GM12878 (cell line): Measurements from ENCODE around the gene SIN3B. TPM values are rescaled to one million over a fixed set of nuclear protein-coding genes. Genes with fewer than 3 reads are reported as not detected.
A peak's percentile ranks its signal among the peaks of the same experiment; 100 is the strongest.

Experiments used
- ATAC-seq: fragments of 200-7000 bp; cut with Tn5 transposase; 3 replicates; pipeline ENCODE4 v1.9.1; 2020; ENCODE audit warnings: mild to moderate bottlenecking, moderate library complexity
- BruUV-seq: library from RNA; stranded (reverse); fragments of 400-500 nt; replicated peaks from 2 replicates; lab custom pipeline; 2021; lab: Mats Ljungman, UMichigan
- CTCF ChIA-PET: fragments of 300-600 bp; sonication (Branson Sonifier 250); formaldehyde crosslinking; extraction: SDS; loops from one replicate; lab custom pipeline; 2021; ENCODE audit warnings: inconsistent platforms; lab: Yijun Ruan, JAX
- POLR2A ChIA-PET: fragments of 350-600 bp; formaldehyde crosslinking; extraction: SDS; loops from one replicate; lab custom pipeline; 2021; ENCODE audit warnings: inconsistent platforms; lab: Charles Lee
- RAD21 ChIA-PET: fragments of 300-600 bp; sonication (Branson Sonifier 250); formaldehyde crosslinking; loops from one replicate; lab custom pipeline; 2023; ENCODE audit warnings: antibody characterized with exemption; ENCODE audit not compliant: unreplicated experiment; lab: Charles Lee
- SMC1A ChIA-PET: fragments of 300-600 bp; sonication (Branson Sonifier 250); formaldehyde crosslinking; loops from one replicate; lab custom pipeline; 2023; ENCODE audit not compliant: unreplicated experiment, uncharacterized antibody; lab: Charles Lee
- DNase-seq: peaks from one replicate; pipeline ENCODE4 v3.0.0-alpha.2; 2011; ENCODE audit warnings: low read depth, low spot score
- FAIRE-seq: peaks from 3 replicates; lab custom pipeline; 2011; peaks lifted over from hg19 to GRCh38; lab: Jason Lieb, UNC
- H2AFZ ChIP-seq: 2 replicates; pipeline ENCODE4 v1.6.0; 2011; ENCODE audit warnings: low read depth, low read length, control low read depth; ENCODE audit not compliant: control insufficient read depth
- H3K27ac ChIP-seq: 2 replicates; pipeline ENCODE4 v1.5.1; 2011; ENCODE audit warnings: control low read depth; ENCODE audit not compliant: control insufficient read depth, insufficient read depth
- H3K27me3 ChIP-seq, 2 experiments: replicated peaks in 1 of 2; 2 replicates each; pipeline versions ENCODE4 v1.6.0 to v1.6.1; 2011; ENCODE audit warnings: low read length in 1 of 2; ENCODE audit not compliant: control insufficient read depth in 2 of 2, insufficient read depth in 2 of 2
- H3K36me3 ChIP-seq, 2 experiments: 2 replicates each; pipeline ENCODE4 v1.5.1; 2011; ENCODE audit warnings: low read length in 1 of 2; ENCODE audit not compliant: control insufficient read depth in 2 of 2, insufficient read depth in 2 of 2
- H3K4me1 ChIP-seq: 2 replicates; pipeline ENCODE4 v1.6.1; 2011; ENCODE audit warnings: mild to moderate bottlenecking, low read length, moderate library complexity, mixed read lengths; ENCODE audit not compliant: control insufficient read depth, insufficient read depth
- H3K4me2 ChIP-seq: 2 replicates; pipeline ENCODE4 v1.6.0; 2011; ENCODE audit warnings: control low read depth; ENCODE audit not compliant: control insufficient read depth, insufficient read depth
- H3K4me3 ChIP-seq: fragments of 200-600 bp; sonication (generic); 2 replicates; pipeline ENCODE4 v1.5.1; 2016
- H3K79me2 ChIP-seq: 2 replicates; pipeline ENCODE4 v1.6.0; 2011; ENCODE audit warnings: low read length; ENCODE audit not compliant: control insufficient read depth, insufficient read depth
- H3K9ac ChIP-seq: 2 replicates; pipeline ENCODE4 v1.8.0; 2011; ENCODE audit warnings: low read length, control low read depth, mixed read lengths; ENCODE audit not compliant: control insufficient read depth, insufficient read depth
- H3K9me3 ChIP-seq: replicated peaks from 3 replicates; pipeline ENCODE4 v1.5.1; 2011; ENCODE audit warnings: mild to moderate bottlenecking, low read length; ENCODE audit not compliant: control insufficient read depth, insufficient read depth
- H4K20me1 ChIP-seq: 2 replicates; pipeline ENCODE4 v1.6.0; 2011; ENCODE audit not compliant: control insufficient read depth, insufficient read depth
- BRCA1 ChIP-seq: IDR thresholded peaks from 2 replicates; pipeline ENCODE4 v1.6.1; 2011; ENCODE audit warnings: low read depth, low read length, improper control_type of control experiment
- CBFB ChIP-seq: IDR thresholded peaks from 2 replicates; pipeline ENCODE4 v1.6.1; 2016; ENCODE audit warnings: antibody characterized with exemption, low read depth
- CHD2 ChIP-seq: IDR thresholded peaks from 2 replicates; pipeline ENCODE4 v1.6.1; 2011; ENCODE audit warnings: low read depth, low read length, improper control_type of control experiment, borderline replicate concordance
- GABPA ChIP-seq: IDR thresholded peaks from 2 replicates; pipeline ENCODE4 v1.6.1; 2014; ENCODE audit warnings: antibody characterized with exemption, low read depth, mild to moderate bottlenecking, inconsistent platforms
- MEF2B ChIP-seq: fragments of 450-650 bp; IDR thresholded peaks from 2 replicates; pipeline ENCODE4 v1.6.1; 2018; ENCODE audit warnings: mild to moderate bottlenecking, moderate library complexity; ENCODE audit not compliant: partially characterized antibody, poor library complexity, severe bottlenecking
- NBN ChIP-seq: fragments of 450-650 bp; IDR thresholded peaks from 2 replicates; pipeline ENCODE4 v1.6.1; 2016
- NFIC ChIP-seq: IDR thresholded peaks from 2 replicates; pipeline ENCODE4 v1.6.1; 2012; ENCODE audit warnings: low read depth, mild to moderate bottlenecking, inconsistent platforms, low read length, moderate library complexity
- NFYA ChIP-seq: IDR thresholded peaks from 2 replicates; pipeline ENCODE4 v1.6.1; 2011; ENCODE audit warnings: low read depth, mild to moderate bottlenecking, low read length, improper control_type of control experiment, borderline replicate concordance
- PAX5 ChIP-seq: IDR thresholded peaks from 2 replicates; pipeline ENCODE4 v1.6.1; 2011; ENCODE audit warnings: low read depth, low read length, borderline replicate concordance
- RAD21 ChIP-seq: IDR thresholded peaks from 2 replicates; pipeline ENCODE4 v1.6.1; 2011; ENCODE audit warnings: mild to moderate bottlenecking, low read depth, low read length, moderate library complexity; ENCODE audit not compliant: insufficient read depth
- RELA ChIP-seq: fragments of 450-650 bp; IDR thresholded peaks from 2 replicates; pipeline ENCODE4 v1.8.0; 2014; ENCODE audit warnings: borderline replicate concordance; ENCODE audit not compliant: partially characterized antibody
- RFX5 ChIP-seq: IDR thresholded peaks from 2 replicates; pipeline ENCODE4 v1.6.1; 2011; ENCODE audit warnings: low read depth, low read length, improper control_type of control experiment
- RUNX3 ChIP-seq: IDR thresholded peaks from 2 replicates; pipeline ENCODE4 v1.6.1; 2012; ENCODE audit warnings: low read length, inconsistent platforms
- SMC3 ChIP-seq: IDR thresholded peaks from 2 replicates; pipeline ENCODE4 v1.6.1; 2011; ENCODE audit warnings: low read length, improper control_type of control experiment, borderline replicate concordance
- STAT3 ChIP-seq: IDR thresholded peaks from 2 replicates; pipeline ENCODE4 v1.6.1; 2011; ENCODE audit warnings: low read depth, low read length, improper control_type of control experiment
- USF1 ChIP-seq: IDR thresholded peaks from 2 replicates; pipeline ENCODE4 v1.6.1; 2011; ENCODE audit warnings: borderline replicate concordance, low read depth, mild to moderate bottlenecking, moderate library complexity, mixed read lengths, low read length; ENCODE audit not compliant: insufficient read depth; ENCODE audit errors: extremely low read length
- ZNF24 ChIP-seq: fragments of 450-650 bp; IDR thresholded peaks from 2 replicates; pipeline ENCODE4 v1.6.1; 2017; ENCODE audit warnings: antibody characterized with exemption, mild to moderate bottlenecking
- WGBS: methylation state at CpG from one replicate; pipeline ENCODE4 v1.1.6; 2016; ENCODE audit warnings: low lambda C conversion rate; ENCODE audit not compliant: insufficient replicate concordance, insufficient coverage; ENCODE audit errors: missing lambda C conversion rate; 5-methylcytosine and 5-hydroxymethylcytosine counted together
- in situ Hi-C: fragments of 300-500 bp; cut with MboI; formaldehyde crosslinking; loops from 9 replicates; pipeline ENCODE4 v1.14.3; 2018; ENCODE audit warnings: mixed read lengths
- intact Hi-C: fragments of 100-400 bp; cut with micrococcal nuclease; formaldehyde crosslinking; loops from one replicate; pipeline ENCODE4 v1.14.2; 2022; ENCODE audit not compliant: unreplicated experiment
- polyA plus RNA-seq, 11 experiments: library from polyadenylated mRNA; depleted of rRNA in 4 of 11; unstranded in 6 of 11; stranded (reverse) in 5 of 11; fragments of >200 nt; fragmentation: Nextera tagmentation in 4 of 11; fragmentation: Illumina TruSeq in 1 of 11; extraction: Ambion mirVana in 4 of 11; extraction: Trizol in 1 of 11; gene quantifications; 1 replicate in 1 of 11; 2 replicates in 10 of 11; pipeline versions ENCODE4 v1.2.1 to v1.2.3, GENCODE V29; 2011 to 2016; ENCODE audit warnings: inconsistent platforms in 2 of 11, missing spikeins in 2 of 11, low read depth in 1 of 11
- total RNA-seq, 4 experiments: library from RNA; depleted of rRNA in 3 of 4; stranded (reverse); fragments of >200 nt in 3 of 4; fragmentation: Illumina TruSeq in 1 of 4; extraction: Trizol in 1 of 4; gene quantifications; 2 replicates each; pipeline versions ENCODE4 v1.2.1 to v1.2.3, GENCODE V29; 2013 to 2021
- TF ChIP-seq, protein P1 (sequence below): IDR thresholded peaks from 2 replicates; pipeline ENCODE4 v1.6.1; 2012; ENCODE audit warnings: low read depth, low read length, improper control_type of control experiment

Gene SIN3B
- total and polyA plus RNA-seq, 10 of the 15 experiments (the other 5 are each of a cell fraction or from before 2014, with no cell fraction given) = 0.68 to 34.5 (median 15.8) TPM

- POLR2A ChIA-PET = no interaction called here
- Histone ChIP-seq H3K79me2 (no peaks in the 10 kb centered on the region), H3K4me1 (peaks cover 14% of the 10 kb centered on the region), H3K27ac (no peak overlapping the region), H3K4me2 (0 out of 2 replicates have a peak overlapping the region, but pooled peaks have one; percentile 9), H3K9ac (no peak overlapping the region), H4K20me1 (no peaks in the 10 kb centered on the region), H3K36me3 (peaks cover 3 to 9% of the 10 kb centered on the region in 2 experiments), H3K27me3 (no peaks in the 10 kb centered on the region), H3K4me3 (no peak overlapping the region), H3K9me3 (peaks cover 16% of the 10 kb centered on the region; the same call in 2 of the 3 replicates), H2AFZ (no peak overlapping the region)
- WGBS = 31% methylated on average over 3 of the region's 3 CpGs
- no peak for TF ChIP-seq CHD2
- TF ChIP-seq RFX5 = no peak
- no peak for TF ChIP-seq RUNX3
- no peak for TF ChIP-seq SMC3
- no peak for TF ChIP-seq MEF2B
- TF ChIP-seq STAT3 = no peak
- TF ChIP-seq NBN = no peak
- no peak for TF ChIP-seq RELA
- no peak for TF ChIP-seq NFIC
- no peak for TF ChIP-seq USF1
- TF ChIP-seq, protein P1, sequence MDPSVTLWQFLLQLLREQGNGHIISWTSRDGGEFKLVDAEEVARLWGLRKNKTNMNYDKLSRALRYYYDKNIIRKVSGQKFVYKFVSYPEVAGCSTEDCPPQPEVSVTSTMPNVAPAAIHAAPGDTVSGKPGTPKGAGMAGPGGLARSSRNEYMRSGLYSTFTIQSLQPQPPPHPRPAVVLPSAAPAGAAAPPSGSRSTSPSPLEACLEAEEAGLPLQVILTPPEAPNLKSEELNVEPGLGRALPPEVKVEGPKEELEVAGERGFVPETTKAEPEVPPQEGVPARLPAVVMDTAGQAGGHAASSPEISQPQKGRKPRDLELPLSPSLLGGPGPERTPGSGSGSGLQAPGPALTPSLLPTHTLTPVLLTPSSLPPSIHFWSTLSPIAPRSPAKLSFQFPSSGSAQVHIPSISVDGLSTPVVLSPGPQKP = no peak
- TF ChIP-seq CBFB = no peak
- no peak for TF ChIP-seq RAD21
- TF ChIP-seq GABPA = no peak
- TF ChIP-seq NFYA = no peak
- no peak for TF ChIP-seq PAX5
- TF ChIP-seq BRCA1 = no peak
- TF ChIP-seq ZNF24 = no peak
- peak; percentile 30 for ATAC-seq
- FAIRE-seq = no peak
- RAD21 ChIA-PET = no interaction called here
- in situ Hi-C loops (no loop called here), intact Hi-C loops (no loop called here)
- SMC1A ChIA-PET = no interaction called here
- no peak for DNase-seq
- no TSS peak for BruUV-seq
- CTCF ChIA-PET = no interaction called here
Observed at GRCh38 chr19:16883522-16883921, 54.3 kb downstream of the SIN3B start.
